ENCODE data around the gene ZNF665. TPM values are rescaled to one million over a fixed set of nuclear protein-coding genes. Genes with fewer than 3 reads are reported as not detected.
"Not testable (repeated sequence)": the region's sequence is repeated elsewhere in the genome, so short reads cannot be mapped to it uniquely, and the experiment has no call there.

ZNF665 gene
- polyA plus RNA-seq, 2 of the 4 experiments (the other 2 are of a cell fraction) = not detected

GRCh38 chr19:53212703-53213320 is 19.7 kb upstream of the ZNF665 start:
- WGBS (ENCODE audit: missing lambda C conversion rate) = 67% methylated on average over 2 of the region's 2 CpGs
- ATAC-seq (no peak), DNase-seq (ENCODE audit: low read depth in 1 of 2, low spot score in 1 of 2) (no peak), FAIRE-seq (no peak)
- no peak for TF ChIP-seq JUNB (IDR thresholded peaks at IDR 0.05)
- no peak for TF ChIP-seq TFCP2L1 (CRISPR knock-in tag; IDR thresholded peaks at IDR 0.05)
- no peak for TF ChIP-seq ESRRA (IDR thresholded peaks at IDR 0.05; ENCODE audit: borderline replicate concordance, low read length)
- TF ChIP-seq RNF2 (IDR thresholded peaks at IDR 0.05; ENCODE audit: borderline replicate concordance, low read depth) = no peak
- no peak for TF ChIP-seq ELK1 (IDR thresholded peaks at IDR 0.05; ENCODE audit: low read depth, low read length)
- TF ChIP-seq TP53 (CRISPR knock-in tag; IDR thresholded peaks at IDR 0.05) = no peak
- no peak for TF ChIP-seq HDAC2 (IDR thresholded peaks at IDR 0.05)
- TF ChIP-seq FOSB (CRISPR knock-in tag; IDR thresholded peaks at IDR 0.05) = no peak
- no peak for TF ChIP-seq KDM5A (IDR thresholded peaks at IDR 0.05)
- TF ChIP-seq HEYL (CRISPR knock-in tag; IDR thresholded peaks at IDR 0.05) = no peak
- no peak for TF ChIP-seq BCL3 (IDR thresholded peaks at IDR 0.05)
- no peak for TF ChIP-seq EHF (CRISPR knock-in tag; IDR thresholded peaks at IDR 0.05)
- no peak for TF ChIP-seq RFX5 (IDR thresholded peaks at IDR 0.05)
- Histone ChIP-seq H3K9me3 (peaks cover 78% of the 10 kb centered on the region), H3K4me3 (no peak overlapping the region), H3K4me1 (no peaks in the 10 kb centered on the region), H3K27ac (no peak overlapping the region), H3K4me2 (no peak overlapping the region)
- ChIA-PET POLR2A (no interaction called here), CTCF (no interaction called here)

GRCh38 chr19:53211554-53211953 is 18.4 kb upstream of the ZNF665 start:
- FAIRE-seq; H3K4me3 ChIP-seq; DNase-seq (ENCODE audit: low read depth in 1 of 2, low spot score in 1 of 2); POLR2A ChIA-PET; H3K4me1 ChIP-seq; H3K4me2 ChIP-seq; ATAC-seq; CTCF ChIA-PET; H3K27ac ChIP-seq: not testable (repeated sequence)
- WGBS (ENCODE audit: missing lambda C conversion rate) = 6% methylated on average over 3 of the region's 3 CpGs
- H3K9me3 ChIP-seq = peaks cover 70% of the 10 kb centered on the region

GRCh38 chr19:53196777-53197396 is 3.7 kb upstream of the ZNF665 start:
- 58% methylated on average over 28 of the region's 42 CpGs for WGBS (ENCODE audit: missing lambda C conversion rate)
- DNase-seq (ENCODE audit: low read depth in 1 of 2, low spot score in 1 of 2) = no peak
- Histone ChIP-seq H3K4me1 (no peaks in the 10 kb centered on the region), H3K4me3 (no peak overlapping the region), H3K9me3 (peaks cover 62% of the 10 kb centered on the region), H3K27ac (no peak overlapping the region), H3K4me2 (no peak overlapping the region)
- ChIA-PET POLR2A (no interaction called here), CTCF (no interaction called here)
- TF ChIP-seq HDAC2 (IDR thresholded peaks at IDR 0.05) (no peak), HOXB13 (CRISPR knock-in tag; IDR thresholded peaks at IDR 0.05; ENCODE audit: low read depth) (no peak), KDM5A (IDR thresholded peaks at IDR 0.05) (no peak), CEBPB (IDR thresholded peaks at IDR 0.05) (no peak), HMGXB4 (CRISPR knock-in tag; IDR thresholded peaks at IDR 0.05; ENCODE audit: borderline replicate concordance) (no peak), JUNB (IDR thresholded peaks at IDR 0.05) (no peak), BHLHE40 (IDR thresholded peaks at IDR 0.05; ENCODE audit: low read depth, low read length) (no peak), RFX5 (IDR thresholded peaks at IDR 0.05) (no peak), PHF8 (IDR thresholded peaks at IDR 0.05; ENCODE audit: borderline replicate concordance, low read depth) (no peak), ESRRA (IDR thresholded peaks at IDR 0.05; ENCODE audit: borderline replicate concordance, low read length) (no peak), RARB (CRISPR knock-in tag; IDR thresholded peaks at IDR 0.05) (no peak)
- FAIRE-seq = no peak
- no peak for ATAC-seq

Measured in A549 (cell line).